PFSK-1 (cell line): Measurements from ENCODE around the gene CDC20B.

ENCODE experiments used
- FOXP2 ChIP-seq: optimal IDR thresholded peaks from 2 replicates; pipeline ENCODE3; 2011; ENCODE audit warnings: borderline replicate concordance, control low read depth, inconsistent platforms; ENCODE audit not compliant: insufficient read depth; ENCODE audit errors: extremely low read length, extremely low read depth
- POLR2AphosphoS5 ChIP-seq: IDR thresholded peaks from 2 replicates; pipeline ENCODE4 v1.6.1; 2012; ENCODE audit warnings: low read depth, mild to moderate bottlenecking, control low read depth, low read length, moderate library complexity
- SIN3A ChIP-seq: IDR thresholded peaks from 2 replicates; pipeline ENCODE4 v1.6.1; 2012; ENCODE audit warnings: mild to moderate bottlenecking, low read length, moderate library complexity, borderline replicate concordance; ENCODE audit not compliant: insufficient read depth
- TAF1 ChIP-seq: IDR thresholded peaks from 2 replicates; pipeline ENCODE4 v1.6.1; 2012; ENCODE audit warnings: low read length, control low read depth, borderline replicate concordance; ENCODE audit not compliant: insufficient read depth
- TF ChIP-seq, protein P1 (sequence below), 2 experiments: IDR thresholded peaks; 2 replicates each; pipeline versions ENCODE4 v1.6.1 to v1.8.0; 2011 to 2012; ENCODE audit warnings: low read depth in 2 of 2, low read length in 2 of 2, control low read depth in 1 of 2, inconsistent platforms in 1 of 2, mild to moderate bottlenecking in 1 of 2, moderate library complexity in 1 of 2; ENCODE audit not compliant: insufficient read depth in 1 of 2

DNA sequence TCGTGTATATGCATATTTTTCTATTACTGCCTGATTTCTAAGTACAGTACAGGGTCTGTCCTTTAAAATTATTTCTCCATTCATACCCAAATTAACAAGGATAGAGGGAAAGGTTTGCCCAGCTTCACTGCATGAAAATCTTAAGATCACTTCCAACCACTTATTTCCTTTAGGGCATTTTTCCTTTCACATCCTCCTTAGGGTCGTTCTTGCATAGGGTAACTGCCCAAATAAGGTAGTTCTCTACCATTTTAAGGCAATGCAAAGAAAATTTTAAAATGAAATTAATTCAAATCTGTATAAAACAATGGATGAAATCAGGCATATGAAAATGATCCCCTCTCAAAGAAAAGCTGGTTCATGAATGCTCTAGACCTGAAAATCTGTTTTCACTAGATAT is 4.1 kb upstream of the CDC20B start:
- TF ChIP-seq SIN3A (no peak), TAF1 (no peak), POLR2AphosphoS5 (no peak), FOXP2 (no peak)
- TF ChIP-seq, protein P1, sequence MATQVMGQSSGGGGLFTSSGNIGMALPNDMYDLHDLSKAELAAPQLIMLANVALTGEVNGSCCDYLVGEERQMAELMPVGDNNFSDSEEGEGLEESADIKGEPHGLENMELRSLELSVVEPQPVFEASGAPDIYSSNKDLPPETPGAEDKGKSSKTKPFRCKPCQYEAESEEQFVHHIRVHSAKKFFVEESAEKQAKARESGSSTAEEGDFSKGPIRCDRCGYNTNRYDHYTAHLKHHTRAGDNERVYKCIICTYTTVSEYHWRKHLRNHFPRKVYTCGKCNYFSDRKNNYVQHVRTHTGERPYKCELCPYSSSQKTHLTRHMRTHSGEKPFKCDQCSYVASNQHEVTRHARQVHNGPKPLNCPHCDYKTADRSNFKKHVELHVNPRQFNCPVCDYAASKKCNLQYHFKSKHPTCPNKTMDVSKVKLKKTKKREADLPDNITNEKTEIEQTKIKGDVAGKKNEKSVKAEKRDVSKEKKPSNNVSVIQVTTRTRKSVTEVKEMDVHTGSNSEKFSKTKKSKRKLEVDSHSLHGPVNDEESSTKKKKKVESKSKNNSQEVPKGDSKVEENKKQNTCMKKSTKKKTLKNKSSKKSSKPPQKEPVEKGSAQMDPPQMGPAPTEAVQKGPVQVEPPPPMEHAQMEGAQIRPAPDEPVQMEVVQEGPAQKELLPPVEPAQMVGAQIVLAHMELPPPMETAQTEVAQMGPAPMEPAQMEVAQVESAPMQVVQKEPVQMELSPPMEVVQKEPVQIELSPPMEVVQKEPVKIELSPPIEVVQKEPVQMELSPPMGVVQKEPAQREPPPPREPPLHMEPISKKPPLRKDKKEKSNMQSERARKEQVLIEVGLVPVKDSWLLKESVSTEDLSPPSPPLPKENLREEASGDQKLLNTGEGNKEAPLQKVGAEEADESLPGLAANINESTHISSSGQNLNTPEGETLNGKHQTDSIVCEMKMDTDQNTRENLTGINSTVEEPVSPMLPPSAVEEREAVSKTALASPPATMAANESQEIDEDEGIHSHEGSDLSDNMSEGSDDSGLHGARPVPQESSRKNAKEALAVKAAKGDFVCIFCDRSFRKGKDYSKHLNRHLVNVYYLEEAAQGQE (IDR thresholded peaks at IDR 0.05; ENCODE audit: insufficient read depth in 1 of 2, low read depth in 2 of 2, low read length in 2 of 2), result no peak
